GM19099 (cell line): ENCODE data around the gene ABHD14A.

Source experiments
- POLR2A ChIP-seq: IDR thresholded peaks from 3 replicates; pipeline ENCODE4 v1.6.1; 2011; ENCODE audit warnings: low read depth; ENCODE audit not compliant: insufficient read length; ENCODE audit errors: extremely low read depth

Gene ABHD14A

DNA sequence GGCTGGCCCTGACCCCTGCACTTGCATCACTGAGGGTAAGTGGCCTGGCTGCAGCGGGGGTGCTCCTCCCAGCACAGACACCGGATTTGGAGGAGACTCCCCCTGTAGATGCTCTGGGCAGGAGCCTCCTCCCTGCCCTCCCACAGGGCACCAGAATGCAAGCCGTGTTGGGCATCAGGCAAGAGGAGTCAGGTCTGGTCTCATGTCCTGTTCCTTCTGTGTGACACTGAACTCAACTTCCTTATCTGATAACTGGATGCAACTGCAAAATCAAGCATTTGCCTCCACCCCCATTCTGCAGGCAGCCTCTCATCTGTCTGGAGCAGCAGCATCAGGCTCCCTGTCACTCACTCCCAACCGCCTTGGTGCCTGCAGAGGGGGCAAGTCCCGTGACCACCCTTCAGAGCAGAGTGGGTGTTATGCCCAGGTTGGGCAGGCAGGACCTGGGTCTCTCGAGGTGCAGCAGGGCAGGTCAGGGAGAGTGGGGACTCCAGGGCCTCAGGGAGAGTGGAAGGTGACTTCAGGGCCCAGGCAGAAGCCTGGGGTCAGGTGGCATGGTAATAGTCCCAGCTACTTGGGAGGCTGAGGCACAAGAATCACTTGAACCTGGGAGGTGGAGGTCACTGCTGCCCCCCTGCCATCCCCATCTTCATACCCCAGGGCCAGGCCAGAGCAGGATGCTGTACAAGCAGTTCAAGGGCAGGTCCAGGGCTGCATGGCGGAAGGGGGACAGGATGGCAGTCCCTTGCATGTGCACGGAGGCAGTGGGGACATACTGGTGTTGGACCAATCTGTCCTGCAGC, 31.4 kb downstream of the ABHD14A start:
- no peak for TF ChIP-seq POLR2A

DNA sequence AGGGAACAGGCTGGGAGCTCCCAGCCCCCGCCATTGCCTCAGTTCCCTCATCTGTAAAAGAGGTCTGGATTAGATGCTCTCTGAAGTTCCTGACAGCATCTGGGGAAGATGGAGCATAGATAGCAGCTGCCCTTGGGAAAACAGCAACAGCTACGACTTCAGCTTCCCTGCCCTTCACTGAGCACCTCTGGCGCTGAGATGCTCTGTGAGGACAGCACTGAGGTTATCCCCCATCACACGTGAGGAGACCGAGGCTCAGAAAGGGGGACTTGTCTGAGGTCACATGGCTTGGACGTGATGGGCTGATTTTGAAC, 31.9 kb downstream of the ABHD14A start:
- no peak for TF ChIP-seq POLR2A

DNA sequence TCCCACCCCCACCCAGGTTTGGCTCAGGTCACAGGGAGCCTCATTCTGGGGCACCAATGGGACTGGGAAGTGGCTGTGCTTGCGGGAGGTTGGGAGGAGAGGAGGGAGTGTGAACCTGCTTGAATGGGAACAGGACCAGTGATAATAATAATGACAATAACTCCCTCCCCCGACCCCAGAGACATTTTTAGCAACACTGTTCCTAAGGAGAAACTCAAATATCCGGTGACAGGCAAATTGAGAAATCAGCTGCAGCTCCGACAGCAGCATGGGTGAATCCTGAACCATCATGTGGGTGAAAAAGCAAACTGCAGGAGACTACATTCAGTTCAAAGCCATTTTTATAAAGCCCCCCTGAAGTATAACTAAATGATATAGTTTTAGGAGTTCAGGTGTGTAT, 32.4 kb downstream of the ABHD14A start:
- no peak for TF ChIP-seq POLR2A

DNA sequence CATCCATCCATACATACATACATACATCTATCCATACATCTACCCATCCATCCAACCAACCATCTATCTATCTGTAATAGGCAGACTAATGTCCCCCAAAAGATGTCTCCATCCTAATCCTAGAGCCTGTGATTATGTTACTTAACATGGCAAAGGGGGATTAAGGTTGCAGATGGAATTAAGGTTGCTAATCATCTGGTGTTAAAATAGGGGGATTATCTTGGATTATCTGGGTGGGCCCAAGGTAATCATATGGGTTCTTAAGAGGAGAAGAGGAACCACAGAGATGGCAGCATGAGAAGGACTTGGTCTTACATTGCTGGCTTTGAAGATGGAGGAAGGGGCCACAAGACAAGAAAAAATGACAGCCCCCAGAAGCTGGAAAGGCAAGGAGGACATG, 35.6 kb downstream of the ABHD14A start:
- TF ChIP-seq POLR2A, result no peak

DNA sequence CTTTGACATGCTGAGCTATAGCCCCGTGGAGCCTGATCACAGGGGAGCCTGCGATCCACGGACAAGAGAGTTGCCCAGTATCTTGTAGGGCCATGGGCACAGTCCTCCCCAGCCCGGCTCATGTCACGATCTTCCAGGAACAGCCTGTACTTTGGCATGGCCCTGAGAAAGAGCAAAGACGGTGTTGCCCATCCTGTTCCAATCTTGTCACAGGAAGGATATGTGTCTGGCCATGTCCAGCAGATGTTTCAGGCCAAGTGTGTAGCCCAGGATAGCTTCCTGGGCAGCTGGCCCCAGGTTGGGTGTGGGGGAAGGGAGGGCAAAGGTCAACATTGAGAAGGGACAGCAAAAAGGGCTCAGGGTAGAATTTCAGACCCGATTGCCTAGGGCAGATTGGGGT, 37.8 kb downstream of the ABHD14A start:
- no peak for TF ChIP-seq POLR2A

DNA sequence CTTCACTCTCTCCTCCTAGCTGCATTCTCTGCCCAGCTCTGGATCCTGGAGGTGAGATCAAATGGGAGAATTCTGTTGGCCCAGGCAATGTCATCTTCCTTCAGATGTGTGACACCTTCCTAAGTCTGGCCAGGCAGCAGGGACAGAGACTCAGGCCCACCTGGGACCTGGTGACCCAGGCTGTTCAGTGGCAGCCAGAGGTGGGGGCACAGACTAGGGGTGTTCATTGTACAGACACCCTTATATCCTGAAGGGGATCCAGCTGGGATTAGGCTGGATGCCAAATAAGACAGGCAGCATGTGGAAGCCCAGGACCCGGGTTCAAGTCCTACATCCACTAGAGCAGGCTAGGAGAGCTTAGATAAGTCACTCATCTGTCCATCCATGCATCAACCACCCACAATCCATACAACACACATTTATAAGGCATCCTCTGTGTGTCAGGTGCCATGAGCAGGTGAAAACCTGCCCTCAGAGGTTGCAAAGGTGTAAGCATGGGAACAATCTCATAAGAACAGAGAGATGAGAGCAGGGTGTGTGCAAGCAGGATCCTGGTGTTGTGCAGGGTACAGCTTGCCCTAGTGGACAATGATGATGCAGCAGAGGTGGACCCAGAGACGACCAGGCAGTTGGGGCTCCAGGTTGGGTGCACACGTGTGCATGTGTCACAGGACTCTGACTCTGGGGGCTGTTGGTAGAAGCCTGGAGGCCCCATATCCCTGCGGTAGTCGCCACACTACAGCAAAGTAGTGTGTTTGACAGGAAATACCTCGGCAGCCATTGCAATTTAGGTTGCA, 39.1 kb downstream of the ABHD14A start:
- TF ChIP-seq POLR2A, result no peak

DNA sequence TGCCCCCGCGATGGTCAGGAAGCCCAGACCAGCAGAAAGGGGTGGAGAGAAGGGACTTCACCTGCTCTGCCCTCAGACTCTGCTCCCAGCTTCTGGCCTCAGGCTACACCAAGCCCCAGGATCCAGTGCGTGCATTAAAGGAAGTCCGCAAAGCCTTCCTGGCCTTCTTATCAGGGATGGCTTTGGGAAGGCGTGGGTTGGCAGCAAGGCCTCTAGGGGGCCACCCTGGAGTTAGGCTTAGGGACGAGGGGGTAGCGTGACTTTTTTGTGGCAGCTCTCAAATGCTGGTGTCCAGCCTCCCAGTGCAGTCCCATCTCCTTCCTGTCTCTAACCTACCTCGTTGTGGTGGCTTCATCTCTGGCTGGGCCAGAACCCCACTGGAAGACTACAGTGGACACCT, 39.7 kb downstream of the ABHD14A start:
- no peak for TF ChIP-seq POLR2A

DNA sequence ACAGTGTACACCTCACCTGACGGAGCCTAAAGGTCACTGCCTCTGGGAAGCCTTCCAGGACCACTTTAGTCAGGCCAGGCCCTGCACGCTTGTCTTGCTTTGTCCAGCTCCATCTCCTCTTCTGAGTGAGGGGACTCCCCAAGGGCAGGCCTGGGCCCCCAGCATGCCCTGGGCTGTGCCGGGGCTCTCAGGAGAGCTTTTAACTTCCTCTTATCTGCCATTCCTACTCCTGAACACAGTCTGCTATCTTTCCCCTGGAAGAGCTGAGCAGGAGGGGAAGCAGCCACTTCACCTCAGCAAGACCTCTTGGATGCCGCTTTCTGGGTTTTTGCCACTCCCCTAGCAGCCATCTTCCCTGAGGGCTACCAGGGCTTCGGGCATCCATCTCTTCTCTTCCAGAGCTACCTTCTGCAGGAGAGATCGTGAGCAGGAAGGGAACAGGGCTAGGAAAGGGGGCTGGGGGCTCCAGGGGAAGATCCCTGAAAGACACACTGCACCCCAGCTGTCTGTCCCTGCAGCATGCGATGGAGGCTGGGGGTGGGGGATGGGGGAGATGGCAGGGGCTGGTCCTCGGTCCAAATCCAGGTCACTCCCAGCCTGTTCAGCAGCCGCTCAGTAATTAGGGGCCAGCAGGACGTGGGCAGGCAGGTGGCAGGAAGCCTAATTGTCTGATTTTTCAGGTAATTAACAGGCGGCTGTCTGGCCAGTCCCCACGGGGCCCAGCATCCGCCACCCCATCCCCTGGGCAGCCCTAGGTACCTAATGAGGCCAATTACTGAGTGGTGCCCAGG, 40.8 kb downstream of the ABHD14A start:
- TF ChIP-seq POLR2A, result no peak

DNA sequence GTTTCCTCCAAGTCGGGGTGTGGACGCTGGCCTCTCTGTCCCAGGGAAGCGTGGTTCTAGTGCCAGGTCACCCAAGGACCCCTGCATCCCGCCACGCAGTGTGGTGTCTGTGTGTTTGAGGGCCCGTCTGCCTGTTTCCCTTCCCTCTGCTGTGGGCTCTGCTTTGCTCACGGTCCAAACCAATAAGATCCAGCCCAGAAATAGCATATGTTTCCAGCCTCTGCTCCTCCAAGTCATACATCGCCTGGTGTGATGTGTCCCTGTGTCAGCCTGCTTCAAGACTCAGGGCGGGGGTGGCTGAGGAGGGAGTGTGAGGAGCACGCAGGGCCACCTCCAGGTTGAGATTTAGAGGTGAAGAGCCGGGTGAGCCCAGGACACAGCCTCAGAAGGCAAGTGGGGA, 42.7 kb downstream of the ABHD14A start:
- TF ChIP-seq POLR2A, result no peak

DNA sequence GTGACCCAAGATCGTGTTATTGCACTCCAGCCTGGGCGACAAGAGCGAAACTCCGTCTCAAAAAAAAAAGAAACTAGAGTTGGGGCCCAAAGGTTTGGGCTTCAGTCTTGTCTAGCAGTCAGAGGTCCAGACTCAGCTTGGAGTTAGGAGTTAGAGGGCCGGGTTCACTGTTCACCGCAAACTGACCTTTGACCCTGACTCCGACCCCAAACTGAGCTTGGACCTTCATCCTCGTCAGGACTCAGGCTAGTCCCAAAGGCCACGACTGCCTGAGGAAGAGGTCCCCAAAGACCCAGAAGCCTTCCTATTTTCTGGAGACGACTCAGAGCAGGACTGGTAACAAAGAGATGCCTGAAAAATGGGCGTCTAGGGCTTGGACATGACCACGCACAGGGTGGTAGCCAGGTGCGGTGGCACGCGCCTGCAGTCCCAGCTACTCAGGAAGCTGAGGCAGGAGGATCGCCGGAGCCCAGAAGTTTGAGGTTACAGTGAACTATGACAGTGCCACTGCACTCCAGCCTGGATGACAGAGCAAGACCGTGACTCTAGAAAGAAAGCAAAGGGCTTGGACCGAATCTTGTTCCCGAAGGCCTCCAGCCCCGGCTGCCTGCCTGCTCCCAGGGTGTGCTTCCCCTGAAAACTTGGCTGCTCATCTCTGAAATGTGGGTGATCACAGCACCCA, 43.6 kb downstream of the ABHD14A start:
- no peak for TF ChIP-seq POLR2A

DNA sequence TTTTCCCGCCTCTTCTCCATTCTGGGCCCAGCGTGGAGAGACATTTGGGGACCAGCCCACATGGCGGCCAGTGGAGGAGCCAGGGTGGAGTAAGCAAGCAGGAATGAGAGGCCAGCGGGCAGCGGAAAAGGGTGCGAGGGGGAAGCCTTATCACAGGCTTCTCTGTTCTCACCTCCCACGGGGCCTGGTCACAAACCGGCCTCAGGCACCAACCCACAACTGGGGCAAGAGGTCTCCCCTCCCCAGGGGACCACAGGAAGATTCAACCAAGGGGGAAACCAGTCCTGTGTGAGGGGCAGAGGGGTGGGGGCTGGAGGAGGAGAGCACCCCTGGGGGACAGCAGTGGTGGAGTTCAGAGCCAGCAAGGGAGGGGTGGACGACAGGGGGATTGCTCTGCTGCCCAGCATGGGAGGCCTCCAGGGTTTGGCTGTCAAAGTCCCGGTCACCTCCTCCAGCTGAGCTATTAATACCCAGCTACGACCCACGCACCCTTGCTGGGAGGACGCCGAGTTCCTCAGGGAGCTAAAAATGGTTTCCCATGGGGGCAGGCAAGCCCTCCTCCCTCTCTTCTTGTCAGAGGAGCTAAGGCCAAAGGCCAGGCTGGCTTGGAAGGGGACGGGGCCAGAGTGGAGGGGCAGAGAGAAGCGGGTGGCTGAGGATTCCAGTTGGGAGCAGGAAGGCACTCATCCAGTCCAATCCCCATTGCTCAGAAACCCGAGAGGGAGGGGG, 44.7 kb downstream of the ABHD14A start:
- no peak for TF ChIP-seq POLR2A

DNA sequence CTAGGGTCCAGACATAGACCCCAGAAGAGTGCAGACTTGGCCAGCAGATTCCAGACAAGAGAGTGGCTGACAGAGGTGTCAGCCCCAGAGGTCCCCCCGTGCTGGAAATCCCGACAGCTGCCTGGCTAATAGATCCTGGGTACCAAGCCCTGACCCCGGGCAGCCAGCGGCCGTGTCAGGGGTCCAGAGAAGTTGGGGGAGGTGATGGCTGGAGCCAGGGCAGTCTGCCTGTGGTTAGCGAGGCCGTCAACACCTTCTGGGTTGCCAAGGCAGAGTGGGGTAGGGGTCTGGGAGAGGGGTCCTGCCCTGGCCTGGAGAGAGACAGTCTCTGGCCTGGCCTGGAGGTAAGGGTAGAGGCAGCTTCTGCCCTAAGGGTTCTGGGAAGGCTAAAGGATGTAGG, 45.9 kb downstream of the ABHD14A start:
- no peak for TF ChIP-seq POLR2A

DNA sequence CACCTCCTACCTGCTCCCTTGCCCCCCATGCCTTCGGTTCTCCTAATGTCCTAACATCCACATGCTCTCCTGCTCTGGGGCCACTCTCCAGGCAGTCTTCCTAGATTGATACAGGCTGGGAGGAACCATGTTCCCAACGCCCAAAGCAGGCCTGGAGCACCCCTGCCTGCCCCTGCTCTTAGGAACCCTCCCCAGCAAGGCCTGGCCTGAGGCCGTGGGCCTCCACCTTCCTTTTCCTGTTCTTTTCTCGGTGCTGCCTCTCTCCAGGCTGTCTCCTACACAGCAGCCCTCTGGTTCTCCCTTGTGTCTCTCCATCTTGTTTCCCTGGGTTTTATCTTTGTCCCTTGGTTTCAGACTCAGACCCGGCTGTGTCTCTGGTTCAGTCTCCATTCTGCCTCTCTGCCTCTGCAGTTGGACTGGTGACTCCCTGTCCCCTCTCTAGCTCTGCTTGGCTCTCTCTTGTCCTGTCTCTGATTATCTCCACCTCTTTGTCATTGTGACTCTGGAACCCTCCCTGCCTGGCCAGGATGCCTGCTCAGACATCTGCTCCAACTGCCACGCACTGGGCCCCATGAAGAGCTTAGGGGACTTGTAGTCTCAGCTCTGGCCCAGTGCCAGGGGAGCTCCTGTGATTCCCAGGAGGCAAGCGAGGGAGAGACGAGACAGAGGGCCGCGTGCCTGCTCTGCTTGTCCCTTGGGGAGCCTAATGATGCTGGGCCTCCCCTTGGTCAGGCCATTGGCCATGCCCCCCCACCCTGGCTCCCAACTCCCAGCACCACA, 46.8 kb downstream of the ABHD14A start:
- TF ChIP-seq POLR2A, result no peak

DNA sequence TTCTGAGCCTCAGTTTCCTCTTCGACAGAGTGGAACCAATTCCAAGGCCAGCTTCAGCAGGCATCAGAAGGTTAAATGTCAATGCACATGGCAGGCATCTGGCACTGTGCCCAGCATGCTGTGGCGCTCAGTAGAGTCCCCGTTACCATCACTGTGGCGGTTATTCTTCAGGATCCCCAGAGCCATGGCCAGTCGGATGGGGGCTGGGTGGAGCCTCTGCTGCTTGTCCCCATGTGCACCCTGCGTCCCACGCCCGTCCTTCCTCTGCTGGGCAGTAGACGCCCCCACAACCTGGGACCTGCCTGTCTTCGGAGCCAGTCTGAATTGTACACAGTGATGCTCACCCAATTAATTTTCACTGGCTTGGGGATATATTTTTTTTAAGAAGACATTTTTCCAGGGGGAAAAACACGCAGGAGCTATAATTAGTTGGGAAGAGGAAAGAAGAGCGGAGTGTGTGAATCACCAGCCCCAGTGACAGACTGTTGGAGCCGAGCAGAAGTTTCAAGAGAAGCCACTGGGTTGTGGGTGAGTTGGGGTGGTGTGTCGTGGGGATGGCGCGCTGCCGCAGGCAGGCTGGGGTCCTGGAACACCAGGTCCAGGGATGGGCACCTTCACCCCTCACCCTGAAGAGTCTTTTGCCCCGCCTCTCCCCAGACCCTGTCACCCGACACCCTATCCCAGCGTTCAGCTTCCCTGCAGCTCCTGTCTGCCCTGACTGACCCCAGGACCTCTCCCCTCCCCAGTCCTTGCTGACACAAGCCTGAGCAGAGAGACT, 47.6 kb downstream of the ABHD14A start:
- TF ChIP-seq POLR2A, result no peak
